Anterior cingulate cortex (tissue), 58 donors: ENCODE data around the gene IGSF6.

Experiments used
- DNase-seq, 58 donors: peaks; one replicate each; lab custom pipeline; 2025; lab: John Stamatoyannopoulos, UW

IGSF6 gene

GRCh38 chr16:21608639-21609328 is 43.6 kb downstream of the IGSF6 start:
- peak in 1 of 58 donors; percentile 10 for DNase-seq

- peak in 1 of 58 donors; percentile 15 for DNase-seq
These were observed 46.6 kb downstream of the IGSF6 start for GRCh38 chr16:21605848-21606247.

GRCh38 chr16:21603928-21604327 is 48.5 kb downstream of the IGSF6 start:
- peak in 1 of 58 donors; percentile 4 for DNase-seq

- no peak for DNase-seq
These were observed 49.6 kb downstream of the IGSF6 start for GRCh38 chr16:21602785-21603184.

GRCh38 chr16:21600031-21600773 is 52.2 kb downstream of the IGSF6 start:
- peak in 2 of 58 donors; percentile 26 to 38 for DNase-seq

- peak; percentile 51 to 96 (median 92) for DNase-seq
These were observed 53.0 kb downstream of the IGSF6 start, which contains the start of gene METTL9 for GRCh38 chr16:21599122-21600030. METTL9 (plus strand) TSS chr16:21599577; CDS start chr16:21599734, 157 bp downstream.

- peak in 8 of 58 donors; percentile 18 to 69 (median 42) for DNase-seq
These were observed 53.7 kb downstream of the IGSF6 start for GRCh38 chr16:21598701-21599121.

- no peak for DNase-seq
These were observed 54.2 kb downstream of the IGSF6 start for GRCh38 chr16:21598206-21598605.

GRCh38 chr16:21597561-21598030 is 54.8 kb downstream of the IGSF6 start:
- no peak for DNase-seq

- DNase-seq, result no peak
These were observed 58.7 kb downstream of the IGSF6 start for GRCh38 chr16:21593530-21594289.

GRCh38 chr16:21592191-21592590 is 60.2 kb downstream of the IGSF6 start:
- no peak for DNase-seq

- DNase-seq, result no peak
These were observed 61.6 kb downstream of the IGSF6 start for GRCh38 chr16:21590796-21591195.

GRCh38 chr16:21590287-21590686 is 62.1 kb downstream of the IGSF6 start:
- DNase-seq, result no peak

- DNase-seq, result no peak
These were observed 62.9 kb downstream of the IGSF6 start for GRCh38 chr16:21589551-21589950.
